PFSK-1 (cell line): ENCODE measurements around the gene KLRF1.

ENCODE experiments used
- POLR2AphosphoS5 ChIP-seq: IDR thresholded peaks from 2 replicates; pipeline ENCODE4 v1.6.1; 2012; ENCODE audit warnings: low read depth, mild to moderate bottlenecking, control low read depth, low read length, moderate library complexity
- REST ChIP-seq, 2 experiments: IDR thresholded peaks; 2 replicates each; pipeline versions ENCODE4 v1.6.1 to v1.8.0; 2011 to 2012; ENCODE audit warnings: low read depth in 2 of 2, low read length in 2 of 2, control low read depth in 1 of 2, inconsistent platforms in 1 of 2, mild to moderate bottlenecking in 1 of 2, moderate library complexity in 1 of 2; ENCODE audit not compliant: insufficient read depth in 1 of 2

GRCh38 chr12:9793779-9794395, 33.4 kb upstream of the KLRF1 start:
- no peak for TF ChIP-seq POLR2AphosphoS5
- TF ChIP-seq REST (IDR thresholded peaks at IDR 0.05; ENCODE audit: insufficient read depth in 1 of 2, low read depth in 2 of 2, low read length in 2 of 2): no peak
